Measurements from ENCODE around the gene NDUFS8.
A peak's percentile ranks its signal among the peaks of the same experiment; 100 is the strongest.

The NDUFS8 gene

GRCh38 chr11:68003846-68004550 is 26.5 kb upstream of the NDUFS8 start, which contains the start of gene UNC93B1:
TSS of gene UNC93B1 (minus strand) at chr11:68004097. CDS start at chr11:68004043, 54 bp downstream.
- DNase-seq (ENCODE audit: low spot score): peak; percentile 100

GRCh38 chr11:68004551-68005335 is 25.7 kb upstream of the NDUFS8 start:
- DNase-seq (ENCODE audit: low spot score): no peak

GRCh38 chr11:68006606-68007166 is 23.8 kb upstream of the NDUFS8 start:
- DNase-seq (ENCODE audit: low spot score): no peak

GRCh38 chr11:68007498-68008380 is 22.7 kb upstream of the NDUFS8 start:
- no peak for DNase-seq (ENCODE audit: low spot score)

- DNase-seq (ENCODE audit: low spot score): no peak
Observed at GRCh38 chr11:68008381-68009337, 21.8 kb upstream of the NDUFS8 start.

- no peak for DNase-seq (ENCODE audit: low spot score)
Observed at GRCh38 chr11:68009391-68010089, 20.9 kb upstream of the NDUFS8 start.

- peak; percentile 99 for DNase-seq (ENCODE audit: low spot score)
Observed at GRCh38 chr11:68010090-68011041, 20.1 kb upstream of the NDUFS8 start, which contains the start of gene ALDH3B1. TSS of gene ALDH3B1 (plus strand) at chr11:68010327. CDS start at chr11:68015298, 4,971 bp downstream.

- no peak for DNase-seq (ENCODE audit: low spot score)
Observed at GRCh38 chr11:68011051-68011943, 19.2 kb upstream of the NDUFS8 start.

GRCh38 chr11:68012044-68012842 is 18.2 kb upstream of the NDUFS8 start:
- DNase-seq (ENCODE audit: low spot score): no peak

GRCh38 chr11:68012843-68013610 is 17.5 kb upstream of the NDUFS8 start:
- no peak for DNase-seq (ENCODE audit: low spot score)

GRCh38 chr11:68013611-68014156 is 16.8 kb upstream of the NDUFS8 start:
- no peak for DNase-seq (ENCODE audit: low spot score)

- no peak for DNase-seq (ENCODE audit: low spot score)
Observed at GRCh38 chr11:68014157-68014946, 16.1 kb upstream of the NDUFS8 start.

- DNase-seq (ENCODE audit: low spot score): no peak
Observed at GRCh38 chr11:68014947-68015447, 15.5 kb upstream of the NDUFS8 start.

- DNase-seq (ENCODE audit: low spot score): no peak
Observed at GRCh38 chr11:68015467-68015866, 15.0 kb upstream of the NDUFS8 start.

All from HuH-7.5 (cell line).